ENCODE data around the gene PLEKHG7.

Gene PLEKHG7

DNA sequence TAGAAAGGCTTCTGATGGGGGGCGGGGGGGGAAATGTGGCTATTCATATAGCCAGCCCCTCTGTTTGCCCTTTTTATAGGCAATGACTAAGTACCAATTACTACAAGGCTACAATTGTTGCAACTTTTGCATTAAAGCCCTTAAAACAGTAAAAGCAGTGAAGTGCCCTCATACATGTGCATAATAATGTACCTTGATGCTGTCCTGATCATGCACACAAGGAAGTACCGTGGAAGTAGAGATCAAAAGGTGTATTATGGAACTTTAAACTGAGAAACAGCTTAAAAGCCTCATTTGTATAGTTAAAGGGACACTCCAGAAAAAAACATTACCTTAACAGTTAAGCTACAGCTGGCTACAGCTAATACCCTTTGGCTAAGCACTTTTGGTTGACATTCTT, 111.8 kb downstream of the PLEKHG7 start:
- no peak for DNase-seq

DNA sequence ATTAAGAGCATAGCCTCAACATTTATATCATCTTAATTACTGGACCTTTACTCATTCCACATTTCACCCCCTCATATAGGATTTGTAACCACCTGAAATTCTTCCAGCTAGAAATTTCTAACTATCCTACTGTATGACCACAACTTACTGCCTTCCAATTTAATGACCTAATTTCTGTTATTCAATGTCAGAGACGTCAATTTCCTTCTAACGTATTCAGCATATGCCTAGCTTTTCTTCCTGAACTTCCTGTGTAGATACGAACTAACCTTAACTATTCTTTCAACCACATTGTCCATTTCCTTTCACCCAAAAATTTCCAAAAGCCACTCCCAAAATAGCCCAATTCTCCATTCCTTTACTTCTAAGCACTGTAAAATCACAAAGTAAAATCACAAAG, 118.4 kb downstream of the PLEKHG7 start:
- DNase-seq, result no peak
